ENCODE data around the gene ID4. TPM values are rescaled to one million over a fixed set of nuclear protein-coding genes. Genes with fewer than 3 reads are reported as not detected.

ID4 gene, protein sequence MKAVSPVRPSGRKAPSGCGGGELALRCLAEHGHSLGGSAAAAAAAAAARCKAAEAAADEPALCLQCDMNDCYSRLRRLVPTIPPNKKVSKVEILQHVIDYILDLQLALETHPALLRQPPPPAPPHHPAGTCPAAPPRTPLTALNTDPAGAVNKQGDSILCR
- not detected for total RNA-seq

DNA sequence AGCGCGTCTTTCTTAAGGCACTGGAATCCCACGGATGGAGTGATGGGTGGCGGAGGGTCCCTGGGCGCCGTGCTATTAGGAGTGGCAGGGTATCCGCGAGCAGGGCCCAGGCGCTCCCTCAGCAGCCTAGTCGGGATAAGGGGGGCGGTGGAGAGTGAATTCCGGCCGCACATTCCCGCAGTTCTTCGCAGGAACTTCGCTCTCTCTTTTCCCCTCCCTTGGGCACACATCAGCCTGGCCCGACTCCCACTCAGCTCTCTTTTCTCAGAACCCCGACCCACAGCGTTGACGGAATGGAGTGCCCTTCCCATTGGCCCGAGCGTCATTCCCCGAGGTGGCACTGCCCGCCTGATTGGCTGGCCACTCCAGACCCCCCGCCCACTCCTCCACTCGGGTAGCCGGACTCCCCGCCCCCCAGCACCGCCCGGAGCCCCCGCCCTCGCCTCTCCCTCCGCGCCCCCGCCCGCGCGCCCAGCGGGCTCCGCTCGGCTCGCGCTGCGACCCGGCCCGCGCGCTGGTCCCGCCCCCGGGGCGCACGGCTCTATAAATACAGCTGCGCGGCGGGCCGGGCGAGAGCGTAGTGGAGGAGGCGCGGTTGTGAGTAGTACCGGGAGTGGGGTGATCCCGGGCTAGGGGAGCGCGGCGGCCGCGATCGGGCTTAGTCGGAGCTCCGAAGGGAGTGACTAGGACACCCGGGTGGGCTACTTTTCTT lies at the start of gene ID4:
ID4 (plus strand) TSS at position 572 of the 712 bp plus-strand sequence. CDS start 385 bp downstream, outside the sequence.
- Histone ChIP-seq H3K4me3 (ENCODE audit: low read length) (no peak within 1 kb of the TSS), H3K9me3 (ENCODE audit: low read depth, low read length) (no peaks in the 10 kb centered on the region), H3K27me3 (ENCODE audit: insufficient read depth, low read length) (peaks cover 67% of the 10 kb centered on the region), H3K4me1 (ENCODE audit: insufficient read depth, low read length) (no peaks in the 10 kb centered on the region)

DNA sequence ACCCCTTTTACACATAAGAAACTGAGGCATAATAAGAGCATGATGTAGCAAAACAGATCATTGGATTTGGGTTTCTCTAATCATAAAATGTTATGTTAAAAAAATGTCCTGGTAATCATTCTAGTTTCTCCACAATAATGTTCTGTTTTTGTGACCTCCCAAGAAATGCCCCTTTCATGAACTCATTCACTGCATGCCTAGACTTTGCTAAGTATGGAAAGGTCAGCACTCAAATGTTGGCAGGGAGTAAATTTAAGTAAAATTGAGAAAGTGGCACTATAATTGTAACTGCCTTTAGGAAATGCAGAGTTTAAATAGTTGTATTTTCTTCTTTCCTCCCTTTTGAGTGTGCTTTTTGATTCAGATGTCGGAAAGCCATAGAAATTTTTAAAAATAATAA lies 48.5 kb upstream of the ID4 start:
- H3K27me3 ChIP-seq (ENCODE audit: insufficient read depth, low read length) = no peaks in the 10 kb centered on the region
- H3K4me3 ChIP-seq (ENCODE audit: low read length) = no peak overlapping the region
- H3K9me3 ChIP-seq (ENCODE audit: low read depth, low read length) = no peaks in the 10 kb centered on the region
- no peaks in the 10 kb centered on the region for H3K4me1 ChIP-seq (ENCODE audit: insufficient read depth, low read length)

DNA sequence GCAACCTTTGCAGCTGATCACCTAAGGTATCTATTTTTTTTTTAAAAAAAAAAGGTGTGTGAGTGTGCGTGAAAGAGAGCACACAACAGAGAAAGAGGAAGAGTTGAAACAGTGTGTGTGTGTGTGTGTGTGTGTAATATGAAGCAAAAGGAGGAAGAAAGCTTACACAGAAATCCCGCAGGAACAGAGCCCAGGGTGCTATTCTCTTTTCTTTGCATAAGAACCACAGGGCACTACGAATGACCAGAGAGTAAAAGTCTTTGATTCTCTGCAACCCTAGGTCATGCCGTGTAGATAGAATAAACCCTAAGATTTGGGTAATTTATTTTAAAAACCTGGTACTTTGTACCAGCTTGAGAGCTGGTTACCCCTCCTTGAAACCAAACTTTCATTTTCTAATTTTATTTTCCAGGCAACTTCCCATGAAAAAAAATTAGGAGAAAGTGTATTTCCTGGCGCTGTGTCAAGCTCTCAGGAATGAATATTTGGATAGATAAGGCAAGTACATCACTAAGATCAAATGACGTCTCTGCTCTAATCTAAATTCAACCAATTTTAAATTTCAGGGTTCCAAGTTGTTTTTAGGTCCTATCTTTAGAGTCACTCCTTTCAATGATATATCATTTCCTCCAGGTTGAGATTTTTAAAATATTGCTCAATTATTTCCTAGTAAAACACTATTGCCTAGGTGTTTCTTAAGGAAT lies 47.9 kb upstream of the ID4 start:
- Histone ChIP-seq H3K4me1 (ENCODE audit: insufficient read depth, low read length) (no peaks in the 10 kb centered on the region), H3K4me3 (ENCODE audit: low read length) (no peak overlapping the region), H3K27me3 (ENCODE audit: insufficient read depth, low read length) (no peaks in the 10 kb centered on the region), H3K9me3 (ENCODE audit: low read depth, low read length) (no peaks in the 10 kb centered on the region)

DNA sequence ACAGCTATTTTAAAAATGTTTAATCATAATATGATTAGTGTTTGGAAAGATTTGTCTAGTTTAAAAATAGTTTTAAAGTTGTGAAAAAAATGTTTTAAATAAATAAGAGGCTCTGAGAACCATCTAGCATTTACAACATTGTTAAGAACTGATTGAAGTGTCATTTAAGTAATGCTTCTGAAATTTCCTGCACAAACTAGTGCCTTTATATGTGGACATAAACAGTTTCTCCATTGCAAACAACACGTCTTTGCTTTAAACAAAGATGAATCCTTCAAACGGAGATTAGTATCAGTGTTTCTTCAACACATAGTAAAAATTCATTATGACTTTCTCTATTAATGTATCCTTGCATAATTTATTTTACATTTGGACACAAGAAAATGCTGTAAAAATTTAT lies 45.9 kb upstream of the ID4 start:
- Histone ChIP-seq H3K9me3 (ENCODE audit: low read depth, low read length) (no peaks in the 10 kb centered on the region), H3K4me1 (ENCODE audit: insufficient read depth, low read length) (no peaks in the 10 kb centered on the region), H3K4me3 (ENCODE audit: low read length) (no peak overlapping the region), H3K27me3 (ENCODE audit: insufficient read depth, low read length) (no peaks in the 10 kb centered on the region)

DNA sequence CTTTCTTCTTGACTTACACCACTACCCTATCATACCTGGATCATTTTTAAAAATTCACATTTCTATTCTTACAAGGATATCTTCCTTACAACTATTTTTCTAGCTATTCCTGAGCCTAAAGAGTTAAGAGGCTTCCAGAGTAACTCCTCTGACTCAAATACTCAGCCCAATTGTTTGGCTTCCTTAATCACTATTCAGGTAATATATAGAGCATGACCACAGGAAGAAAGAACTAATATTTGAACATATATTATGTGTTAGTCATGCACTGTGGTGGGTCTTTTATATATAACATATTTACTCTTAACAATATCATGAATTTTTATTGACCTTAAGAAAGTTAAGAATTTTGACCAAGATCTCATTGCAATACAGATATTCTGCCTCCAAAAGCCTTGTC lies 42.0 kb upstream of the ID4 start:
- Histone ChIP-seq H3K4me3 (ENCODE audit: low read length) (no peak overlapping the region), H3K9me3 (ENCODE audit: low read depth, low read length) (no peaks in the 10 kb centered on the region), H3K4me1 (ENCODE audit: insufficient read depth, low read length) (no peaks in the 10 kb centered on the region), H3K27me3 (ENCODE audit: insufficient read depth, low read length) (no peaks in the 10 kb centered on the region)

DNA sequence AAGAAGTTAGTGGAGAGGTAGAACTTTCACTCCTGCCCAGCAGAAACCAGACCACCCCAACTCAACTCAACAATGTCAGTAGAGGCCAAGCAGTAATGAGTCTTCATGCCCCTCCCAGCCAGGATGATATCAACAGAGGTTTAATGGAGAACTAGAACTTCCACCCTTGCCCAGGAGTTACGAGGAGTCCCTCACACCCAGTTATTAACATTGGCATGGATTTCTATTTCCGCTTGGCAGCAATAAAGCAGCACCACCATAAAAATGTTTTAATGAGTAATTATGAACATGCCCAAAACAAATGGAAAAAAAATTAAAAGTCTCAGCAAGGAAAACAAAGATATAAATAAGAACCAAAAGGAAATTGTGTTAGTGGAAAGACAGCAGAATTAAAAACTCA lies 40.7 kb upstream of the ID4 start:
- no peak overlapping the region for H3K4me3 ChIP-seq (ENCODE audit: low read length)
- H3K27me3 ChIP-seq (ENCODE audit: insufficient read depth, low read length) = no peaks in the 10 kb centered on the region

DNA sequence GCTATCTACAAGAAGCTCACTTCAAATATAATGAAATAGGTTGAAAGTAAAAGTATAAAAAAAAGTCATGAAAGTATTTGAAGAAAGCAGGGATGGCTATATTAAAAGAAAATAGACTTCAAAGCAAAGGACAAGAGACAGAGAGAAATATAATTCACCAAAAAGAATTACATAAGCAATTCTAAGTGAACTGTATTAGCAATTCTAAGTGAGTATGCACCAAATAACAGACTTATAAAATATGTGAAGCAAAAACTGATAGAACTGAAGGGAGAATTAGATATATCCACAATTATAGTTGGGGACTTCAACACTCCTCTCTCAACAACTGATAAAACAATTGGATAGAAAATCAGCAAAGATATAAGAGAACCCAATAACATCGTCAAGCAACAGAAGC lies 38.8 kb upstream of the ID4 start:
- Histone ChIP-seq H3K4me3 (ENCODE audit: low read length) (no peak overlapping the region), H3K4me1 (ENCODE audit: insufficient read depth, low read length) (no peaks in the 10 kb centered on the region), H3K9me3 (ENCODE audit: low read depth, low read length) (no peaks in the 10 kb centered on the region), H3K27me3 (ENCODE audit: insufficient read depth, low read length) (peaks cover 1% of the 10 kb centered on the region)

More for the DNA sequence above, 40.7 kb upstream of the ID4 start:
- Histone ChIP-seq H3K4me1 (ENCODE audit: insufficient read depth, low read length) (no peaks in the 10 kb centered on the region), H3K9me3 (ENCODE audit: low read depth, low read length) (no peaks in the 10 kb centered on the region)

DNA sequence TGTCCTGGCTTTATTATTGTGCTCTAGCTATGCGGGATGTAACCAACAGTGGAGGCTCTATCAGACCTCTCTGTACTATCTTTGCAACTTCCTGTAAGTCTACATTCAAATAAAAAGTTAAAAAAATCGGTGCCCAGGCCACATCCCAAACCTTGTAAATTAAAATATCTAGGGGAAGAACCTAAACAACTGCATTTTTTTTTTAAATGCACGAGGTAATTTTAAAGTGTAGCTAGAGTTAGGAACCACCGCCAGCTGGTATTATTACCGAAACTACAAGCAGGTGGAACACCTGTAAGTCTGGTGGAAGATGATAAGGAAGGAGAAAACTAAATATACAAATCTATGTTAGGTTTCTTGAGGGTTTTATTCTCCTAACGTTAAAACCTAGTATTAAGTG lies 34.5 kb upstream of the ID4 start:
- Histone ChIP-seq H3K4me1 (ENCODE audit: insufficient read depth, low read length) (peaks cover 6% of the 10 kb centered on the region), H3K27me3 (ENCODE audit: insufficient read depth, low read length) (peaks cover 20% of the 10 kb centered on the region), H3K9me3 (ENCODE audit: low read depth, low read length) (no peaks in the 10 kb centered on the region), H3K4me3 (ENCODE audit: low read length) (no peak overlapping the region)

DNA sequence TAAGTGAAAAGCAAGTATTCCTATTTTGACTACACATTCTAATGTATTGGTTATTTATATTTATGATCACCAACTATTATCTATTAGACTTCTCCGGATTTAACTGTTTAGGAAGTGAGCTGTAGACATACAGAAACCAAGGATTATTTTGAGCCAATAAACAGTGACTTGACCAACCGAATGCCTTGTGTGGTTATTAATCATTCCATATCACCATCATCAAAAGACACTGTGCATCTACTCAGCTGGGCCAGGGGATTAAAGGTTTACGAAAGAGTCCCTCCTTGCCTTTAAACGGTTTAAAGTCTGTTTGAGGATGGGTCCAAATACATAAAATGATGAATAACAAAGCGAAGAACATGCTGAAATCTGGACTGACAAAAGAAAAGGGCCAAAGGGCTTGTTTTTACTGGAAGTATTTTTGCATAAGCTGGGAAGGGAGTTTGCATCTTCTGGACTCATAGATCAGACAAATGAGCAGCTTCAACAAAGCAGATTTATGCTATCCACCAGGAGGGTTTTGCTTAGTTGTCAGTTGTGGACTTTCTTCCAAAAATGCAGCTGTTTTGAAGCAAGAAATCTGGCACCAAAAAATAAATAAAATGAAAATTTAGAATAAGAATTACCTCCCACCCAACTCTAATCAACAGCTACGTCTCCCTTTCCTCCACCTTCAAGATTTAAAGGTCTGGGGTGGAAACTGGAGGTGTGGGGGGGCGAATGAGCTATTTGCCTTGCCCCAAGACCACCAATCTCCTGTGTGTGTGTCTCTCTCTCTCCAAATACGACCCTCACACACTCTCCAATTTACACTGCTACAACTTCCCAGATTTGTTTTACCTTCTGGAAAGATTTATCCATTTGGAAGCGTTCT lies 33.6 kb upstream of the ID4 start:
- no peak overlapping the region for H3K4me3 ChIP-seq (ENCODE audit: low read length)
- peaks cover 20% of the 10 kb centered on the region for H3K27me3 ChIP-seq (ENCODE audit: insufficient read depth, low read length)
- H3K9me3 ChIP-seq (ENCODE audit: low read depth, low read length) = no peaks in the 10 kb centered on the region
- H3K4me1 ChIP-seq (ENCODE audit: insufficient read depth, low read length) = peaks cover 6% of the 10 kb centered on the region

DNA sequence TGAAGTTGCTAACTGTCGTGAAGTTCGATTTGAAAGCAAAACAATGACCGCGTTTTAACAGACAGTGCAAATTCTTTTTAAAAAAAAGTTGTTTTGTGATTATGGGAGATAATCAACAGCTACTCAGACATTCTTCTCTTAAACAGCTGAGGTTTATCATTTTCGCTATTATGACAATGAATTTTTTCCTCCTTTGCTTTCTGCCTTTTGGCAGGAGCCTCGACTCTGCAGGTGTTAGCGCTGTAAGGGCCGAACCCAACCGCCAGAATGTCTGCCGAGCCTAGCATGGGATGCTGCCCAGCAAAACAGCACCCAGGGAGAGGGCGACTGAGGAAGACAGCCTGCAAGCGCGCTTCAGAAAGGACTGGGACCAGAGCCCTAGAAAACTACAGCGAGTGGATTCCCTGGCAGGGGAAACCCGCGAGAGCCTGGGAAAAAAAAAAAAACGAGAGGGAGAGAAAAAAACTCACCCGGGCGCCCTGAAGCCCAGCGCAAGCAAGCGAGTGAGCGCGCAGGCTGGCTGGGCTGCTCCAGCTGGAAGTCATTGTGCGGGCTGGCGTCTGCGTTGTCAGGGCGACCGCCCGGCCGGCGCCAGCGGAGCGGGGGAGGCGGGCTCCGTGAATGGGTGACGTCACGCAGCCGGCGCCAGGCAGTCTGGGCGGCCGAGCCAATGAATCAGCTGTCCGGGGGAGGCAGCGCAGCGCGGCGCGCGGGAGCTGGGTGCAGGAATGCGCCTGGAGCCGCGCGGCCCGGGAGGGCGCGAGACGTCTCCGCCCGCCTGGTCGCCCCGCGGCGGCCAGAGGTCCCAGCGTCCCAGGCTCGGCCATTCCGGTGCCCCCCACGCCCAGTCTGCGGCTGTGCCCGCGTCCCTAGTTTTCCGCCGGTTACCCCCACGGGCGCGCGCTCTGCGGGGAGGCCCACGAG lies 32.7 kb upstream of the ID4 start:
- Histone ChIP-seq H3K9me3 (ENCODE audit: low read depth, low read length) (no peaks in the 10 kb centered on the region), H3K4me1 (ENCODE audit: insufficient read depth, low read length) (peaks cover 6% of the 10 kb centered on the region), H3K27me3 (ENCODE audit: insufficient read depth, low read length) (peaks cover 20% of the 10 kb centered on the region), H3K4me3 (ENCODE audit: low read length) (no peak overlapping the region)

DNA sequence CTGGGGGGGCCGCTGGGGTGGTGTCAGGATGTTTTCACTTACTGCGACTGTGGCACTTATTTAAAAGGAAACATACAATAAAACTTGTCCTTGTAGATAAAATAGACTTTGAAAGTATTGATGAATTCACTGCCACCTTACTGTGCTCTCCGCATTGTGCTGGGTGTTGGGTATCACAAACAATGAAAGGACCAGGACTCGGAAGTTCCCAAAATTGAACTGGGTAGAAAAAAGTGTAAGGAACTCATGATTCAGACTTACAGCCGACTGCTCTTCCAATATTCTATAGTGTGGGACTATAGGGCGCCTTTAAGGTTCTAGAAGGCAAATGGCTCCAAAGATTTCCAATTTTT lies 32.1 kb upstream of the ID4 start:
- Histone ChIP-seq H3K4me3 (ENCODE audit: low read length) (no peak overlapping the region), H3K27me3 (ENCODE audit: insufficient read depth, low read length) (peaks cover 20% of the 10 kb centered on the region), H3K4me1 (ENCODE audit: insufficient read depth, low read length) (peaks cover 6% of the 10 kb centered on the region), H3K9me3 (ENCODE audit: low read depth, low read length) (no peaks in the 10 kb centered on the region)

DNA sequence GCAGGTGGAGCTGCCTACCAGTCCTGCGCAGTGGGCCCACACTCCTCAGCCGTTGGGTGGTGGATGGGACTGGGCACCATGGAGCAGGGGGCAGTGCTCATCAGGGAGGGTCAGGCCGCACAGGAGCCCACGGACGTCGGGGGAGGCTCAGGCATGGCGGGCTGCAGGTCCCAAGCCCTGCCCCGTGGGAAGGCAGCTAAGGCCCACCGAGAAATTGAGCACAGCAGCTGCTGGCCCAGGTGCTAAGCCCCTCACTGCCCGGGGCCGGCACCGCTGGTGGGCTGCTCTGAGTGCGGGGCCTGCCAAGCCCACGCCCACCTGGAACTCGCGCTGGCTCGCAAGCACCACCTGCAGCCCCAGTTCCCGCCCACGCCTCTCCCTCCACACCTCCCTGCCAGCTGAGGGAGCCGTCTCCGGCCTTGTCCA lies 30.2 kb upstream of the ID4 start:
- Histone ChIP-seq H3K4me1 (ENCODE audit: insufficient read depth, low read length) (peaks cover 6% of the 10 kb centered on the region), H3K27me3 (ENCODE audit: insufficient read depth, low read length) (peaks cover 20% of the 10 kb centered on the region), H3K9me3 (ENCODE audit: low read depth, low read length) (no peaks in the 10 kb centered on the region), H3K4me3 (ENCODE audit: low read length) (no peak overlapping the region)

DNA sequence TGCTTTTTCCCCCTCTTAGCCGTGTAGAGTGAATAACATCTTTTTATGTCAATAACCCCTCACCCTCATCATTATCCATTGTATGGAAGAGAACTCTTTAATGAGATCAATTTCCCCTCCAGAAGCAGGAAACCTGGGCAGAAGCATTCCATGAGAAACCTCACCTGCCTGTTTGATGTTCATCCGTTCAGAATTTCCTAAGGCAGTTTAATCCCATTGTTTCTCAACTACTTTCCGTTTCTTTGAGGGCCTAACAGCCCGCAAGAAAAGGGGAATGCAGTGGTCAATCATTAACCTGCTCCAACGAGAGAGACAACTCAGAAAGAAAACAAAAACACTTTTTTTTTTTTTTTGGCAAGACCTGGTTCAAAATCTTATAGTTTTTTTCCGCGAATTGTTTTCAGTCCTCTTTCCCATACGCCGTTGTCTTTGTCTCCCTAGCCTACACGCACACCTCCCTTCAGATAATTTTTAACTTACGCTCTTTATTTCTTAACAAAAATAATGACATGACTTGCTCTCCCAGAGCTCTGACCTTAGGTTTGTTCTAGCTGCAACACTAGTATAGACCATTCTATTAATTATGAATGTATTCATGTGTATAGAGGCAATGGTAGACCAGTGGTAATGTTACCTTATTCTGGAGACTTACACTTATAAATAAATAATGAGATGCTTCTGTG lies 25.6 kb upstream of the ID4 start:
- Histone ChIP-seq H3K9me3 (ENCODE audit: low read depth, low read length) (no peaks in the 10 kb centered on the region), H3K27me3 (ENCODE audit: insufficient read depth, low read length) (no peaks in the 10 kb centered on the region), H3K4me3 (ENCODE audit: low read length) (no peak overlapping the region), H3K4me1 (ENCODE audit: insufficient read depth, low read length) (no peaks in the 10 kb centered on the region)
